HepG2 (cell line): Measurements from ENCODE around the gene TWNK. TPM values are rescaled to one million over a fixed set of nuclear protein-coding genes. Genes with fewer than 3 reads are reported as not detected.
A peak's percentile ranks its signal among the peaks of the same experiment; 100 is the strongest.

ENCODE experiments used
- ATAC-seq: fragments of 200-7000 bp; cut with Tn5 transposase; 3 replicates; pipeline ENCODE4 v1.9.1; 2020; ENCODE audit warnings: mild to moderate bottlenecking, moderate library complexity
- BruUV-seq: library from RNA; stranded (reverse); fragments of 400-500 nt; replicated peaks from 2 replicates; lab custom pipeline; 2021; lab: Mats Ljungman, UMichigan
- CTCF ChIA-PET: fragments of 300-600 bp; formaldehyde crosslinking; extraction: SDS; loops from one replicate; lab custom pipeline; 2021; ENCODE audit warnings: low total read pairs, inconsistent platforms, low intra/inter-chr PET ratio; lab: Yijun Ruan, JAX
- POLR2A ChIA-PET: fragments of 350-600 bp; sonication (Branson Sonifier 250); formaldehyde crosslinking; loops from one replicate; lab custom pipeline; 2020; ENCODE audit warnings: antibody characterized with exemption, inconsistent platforms; lab: Yijun Ruan, JAX
- DNase-seq: peaks from one replicate; pipeline ENCODE4 v3.0.0-alpha.2; 2015; ENCODE audit warnings: low spot score
- FAIRE-seq: peaks from 3 replicates; lab custom pipeline; 2011; peaks lifted over from hg19 to GRCh38; lab: Jason Lieb, UNC
- H2AFZ ChIP-seq: one replicate; pipeline ENCODE4 v1.6.1; 2011; ENCODE audit warnings: low read length, inconsistent platforms
- H3K27ac ChIP-seq: fragments of 300-600 bp; 3 replicates; pipeline ENCODE4 v1.8.0; 2011; ENCODE audit warnings: mixed run types, mild to moderate bottlenecking, mixed read lengths, low read length, inconsistent platforms; ENCODE audit not compliant: insufficient read depth; ENCODE audit errors: extremely low read length
- H3K27me3 ChIP-seq, 2 experiments: fragments of 200-600 bp in 1 of 2; 2 replicates in 1 of 2; 3 replicates in 1 of 2; pipeline versions ENCODE4 v1.6.0 to v1.8.0; 2011; ENCODE audit warnings: low read length in 2 of 2, mild to moderate bottlenecking in 2 of 2, moderate library complexity in 2 of 2, inconsistent platforms in 1 of 2; ENCODE audit not compliant: insufficient read depth in 2 of 2, control insufficient read depth in 1 of 2
- H3K36me3 ChIP-seq, 2 experiments: fragments of 200-600 bp in 1 of 2; replicated peaks in 1 of 2; 2 replicates in 1 of 2; 3 replicates in 1 of 2; pipeline versions ENCODE4 v1.5.1 to v1.8.0; 2011; ENCODE audit warnings: low read length in 2 of 2, inconsistent platforms in 1 of 2; ENCODE audit not compliant: insufficient read depth in 2 of 2, control insufficient read depth in 1 of 2
- H3K4me1 ChIP-seq: 2 replicates; pipeline ENCODE4 v1.5.1; 2012; ENCODE audit warnings: low read length, inconsistent platforms; ENCODE audit not compliant: insufficient read depth
- H3K4me2 ChIP-seq: 2 replicates; pipeline ENCODE4 v1.6.0; 2011; ENCODE audit warnings: low read depth, low read length, inconsistent platforms
- H3K4me3 ChIP-seq, 3 experiments: fragments of 200-600 bp in 1 of 3; sonication (generic), shearing (Covaris generic) in 1 of 3; replicated peaks in 1 of 3; 2 replicates each; pipeline ENCODE4 v1.5.1; 2011 to 2016; ENCODE audit warnings: low read length in 3 of 3, inconsistent platforms in 2 of 3, low read depth in 2 of 3, mild to moderate bottlenecking in 2 of 3, control low read depth in 1 of 3, mixed read lengths in 1 of 3; ENCODE audit not compliant: insufficient read depth in 1 of 3
- H3K79me2 ChIP-seq: one replicate; pipeline ENCODE4 v1.6.1; 2011; ENCODE audit warnings: low read length, inconsistent platforms; ENCODE audit not compliant: insufficient read depth
- H3K9ac ChIP-seq: 2 replicates; pipeline ENCODE4 v1.6.0; 2011; ENCODE audit warnings: mild to moderate bottlenecking, low read depth, low read length, inconsistent platforms; ENCODE audit not compliant: insufficient read depth
- H3K9me3 ChIP-seq: 2 replicates; pipeline ENCODE4 v1.5.1; 2012; ENCODE audit warnings: mild to moderate bottlenecking, low read length
- H4K20me1 ChIP-seq: 2 replicates; pipeline ENCODE4 v1.6.0; 2011; ENCODE audit warnings: inconsistent platforms, mild to moderate bottlenecking, low read length, moderate library complexity; ENCODE audit not compliant: insufficient read depth
- CCDC6 ChIP-seq: sonication (generic); formaldehyde crosslinking; IDR thresholded peaks from 2 replicates; pipeline ENCODE4 v1.8.1; 2022; ENCODE audit warnings: mild to moderate bottlenecking, missing genetic modification reagents, moderate library complexity
- CENPT ChIP-seq: sonication (generic); formaldehyde crosslinking; IDR thresholded peaks from 2 replicates; pipeline ENCODE4 v1.8.0; 2022; ENCODE audit warnings: low read depth, mild to moderate bottlenecking, moderate library complexity, missing genetic modification reagents
- FOSL2 ChIP-seq: sonication (generic); formaldehyde crosslinking; IDR thresholded peaks from 2 replicates; pipeline ENCODE4 v1.4.0; 2020; ENCODE audit warnings: missing genetic modification reagents
- GMEB2 ChIP-seq: IDR thresholded peaks from 2 replicates; pipeline ENCODE4 v1.6.1; 2016; ENCODE audit warnings: missing biosample characterization, missing genetic modification reagents, low read depth
- KAT7 ChIP-seq: IDR thresholded peaks from 2 replicates; pipeline ENCODE4 v1.6.1; 2018; ENCODE audit warnings: borderline replicate concordance, missing compliant biosample characterization
- MIER2 ChIP-seq: IDR thresholded peaks from 2 replicates; pipeline ENCODE4 v1.6.1; 2016; ENCODE audit warnings: missing biosample characterization, missing genetic modification reagents
- SAP130 ChIP-seq: IDR thresholded peaks from 2 replicates; pipeline ENCODE4 v1.6.1; 2016; ENCODE audit warnings: low read depth
- SP2 ChIP-seq: sonication (generic); formaldehyde crosslinking; IDR thresholded peaks from 2 replicates; pipeline ENCODE4 v1.5.1; 2020; ENCODE audit warnings: mild to moderate bottlenecking, missing genetic modification reagents
- SP5 ChIP-seq: IDR thresholded peaks from 2 replicates; pipeline ENCODE4 v1.6.1; 2016; ENCODE audit warnings: low read depth, borderline replicate concordance
- SRSF9 ChIP-seq: fragments of 200-400 bp; formaldehyde crosslinking; IDR thresholded peaks from 2 replicates; pipeline ENCODE4 v1.6.1; 2018; ENCODE audit warnings: borderline replicate concordance, mild to moderate bottlenecking, low read depth, low read length; ENCODE audit not compliant: insufficient read depth, poor library complexity, severe bottlenecking
- ZNF629 ChIP-seq: sonication (generic); formaldehyde crosslinking; conservative IDR thresholded peaks from 2 replicates; pipeline ENCODE4 v1.5.0; 2020; ENCODE audit warnings: missing genetic modification reagents
- ZSCAN31 ChIP-seq: sonication (generic); formaldehyde crosslinking; IDR thresholded peaks from 2 replicates; pipeline ENCODE4 v1.5.0; 2020; ENCODE audit warnings: low read depth, mild to moderate bottlenecking, missing genetic modification reagents
- ZSCAN5A ChIP-seq: sonication (generic); formaldehyde crosslinking; IDR thresholded peaks from 2 replicates; pipeline ENCODE4 v1.8.0; 2022; ENCODE audit warnings: mild to moderate bottlenecking, missing genetic modification reagents, borderline replicate concordance
- WGBS: methylation state at CpG from one replicate; pipeline ENCODE4 v1.1.6; 2017; ENCODE audit warnings: low lambda C conversion rate; 5-methylcytosine and 5-hydroxymethylcytosine counted together
- in situ Hi-C: cut with HindIII; loops from 2 replicates; pipeline ENCODE4 v1.10.0; 2017; ENCODE audit warnings: low pct_unique_long_range_greater_than_20kb; ENCODE audit not compliant: extremely low pct_ligation_motif_present
- intact Hi-C: fragments of 100-400 bp; cut with micrococcal nuclease; formaldehyde crosslinking; loops from one replicate; pipeline ENCODE4 v1.10.0; 2022; ENCODE audit not compliant: unreplicated experiment
- polyA plus RNA-seq, 8 experiments: library from polyadenylated mRNA; depleted of rRNA in 3 of 8; stranded (reverse) in 7 of 8; unstranded in 1 of 8; fragments of >200 nt; fragmentation: Illumina TruSeq in 4 of 8; extraction: Trizol in 4 of 8; gene quantifications; 2 replicates each; pipeline versions ENCODE4 v1.2.1 to v1.2.3, GENCODE V29; 2011 to 2016; ENCODE audit warnings: low read depth in 4 of 8, missing spikeins in 1 of 8, mixed read lengths in 1 of 8; ENCODE audit not compliant: insufficient read depth in 1 of 8
- total RNA-seq, 5 experiments: library from RNA; depleted of rRNA; stranded (reverse); fragments of >200 nt; fragmentation: Illumina TruSeq; extraction: Trizol; gene quantifications; 2 replicates each; pipeline ENCODE4 v1.2.3, GENCODE V29; 2016; ENCODE audit warnings: low read depth in 1 of 5
- TF ChIP-seq, protein P1 (sequence below): sonication (generic); formaldehyde crosslinking; IDR thresholded peaks from 2 replicates; pipeline ENCODE4 v1.4.0; 2020; ENCODE audit warnings: missing genetic modification reagents, mild to moderate bottlenecking, borderline replicate concordance
- TF ChIP-seq, protein P2 (sequence below): sonication (generic); formaldehyde crosslinking; IDR thresholded peaks from 2 replicates; pipeline ENCODE4 v1.8.0; 2022; ENCODE audit warnings: missing genetic modification reagents, low read depth, mild to moderate bottlenecking, borderline replicate concordance

Gene TWNK
- total and polyA plus RNA-seq, 2 of the 13 experiments (the other 11 are each of a cell fraction or from before 2014, with no cell fraction given) = 10.7 to 16.5 TPM

DNA sequence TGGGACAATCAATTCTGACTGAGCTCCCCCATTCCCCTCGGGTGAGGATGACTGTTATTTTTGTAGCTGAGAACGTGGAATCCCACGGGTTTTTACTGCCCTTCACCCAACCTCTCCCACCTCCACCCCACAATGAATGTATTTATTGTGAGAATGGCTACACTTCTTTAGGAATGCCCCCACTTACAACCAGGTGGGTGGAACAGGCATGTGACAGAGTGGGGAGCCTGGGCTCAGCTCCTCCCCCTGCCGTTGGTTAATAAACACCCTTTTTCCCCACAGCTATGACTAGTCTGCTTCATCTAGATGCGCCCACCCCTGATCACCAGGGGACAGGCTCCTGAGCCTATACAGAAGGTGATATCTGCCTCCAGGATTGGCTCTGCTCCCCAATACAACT lies 2.0 kb upstream of the TWNK start (continued):
- TF ChIP-seq, protein P1, sequence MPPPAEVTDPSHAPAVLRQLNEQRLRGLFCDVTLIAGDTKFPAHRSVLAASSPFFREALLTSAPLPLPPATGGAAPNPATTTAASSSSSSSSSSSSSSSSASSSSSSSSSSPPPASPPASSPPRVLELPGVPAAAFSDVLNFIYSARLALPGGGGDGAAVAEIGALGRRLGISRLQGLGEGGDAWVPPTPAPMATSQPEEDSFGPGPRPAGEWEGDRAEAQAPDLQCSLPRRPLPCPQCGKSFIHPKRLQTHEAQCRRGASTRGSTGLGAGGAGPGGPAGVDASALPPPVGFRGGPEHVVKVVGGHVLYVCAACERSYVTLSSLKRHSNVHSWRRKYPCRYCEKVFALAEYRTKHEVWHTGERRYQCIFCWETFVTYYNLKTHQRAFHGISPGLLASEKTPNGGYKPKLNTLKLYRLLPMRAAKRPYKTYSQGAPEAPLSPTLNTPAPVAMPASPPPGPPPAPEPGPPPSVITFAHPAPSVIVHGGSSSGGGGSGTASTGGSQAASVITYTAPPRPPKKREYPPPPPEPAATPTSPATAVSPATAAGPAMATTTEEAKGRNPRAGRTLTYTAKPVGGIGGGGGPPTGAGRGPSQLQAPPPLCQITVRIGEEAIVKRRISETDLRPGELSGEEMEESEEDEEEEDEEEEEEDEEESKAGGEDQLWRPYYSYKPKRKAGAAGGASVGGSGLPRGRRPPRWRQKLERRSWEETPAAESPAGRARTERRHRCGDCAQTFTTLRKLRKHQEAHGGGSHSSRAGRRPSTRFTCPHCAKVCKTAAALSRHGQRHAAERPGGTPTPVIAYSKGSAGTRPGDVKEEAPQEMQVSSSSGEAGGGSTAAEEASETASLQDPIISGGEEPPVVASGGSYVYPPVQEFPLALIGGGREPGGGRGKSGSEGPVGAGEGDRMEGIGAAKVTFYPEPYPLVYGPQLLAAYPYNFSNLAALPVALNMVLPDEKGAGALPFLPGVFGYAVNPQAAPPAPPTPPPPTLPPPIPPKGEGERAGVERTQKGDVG (CRISPR knock-in tag) = no peak
- TF ChIP-seq, protein P2, sequence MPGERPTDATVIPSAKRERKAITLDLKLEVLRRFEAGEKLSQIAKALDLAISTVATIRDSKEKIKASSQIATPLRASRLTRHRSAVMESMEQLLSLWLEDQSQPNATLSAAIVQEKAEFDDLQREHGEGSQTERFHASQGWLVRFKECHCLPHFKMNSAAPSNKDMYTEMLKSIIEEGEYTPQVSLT (CRISPR knock-in tag) = no peak
- peak; percentile 19; the same call in 1 of the 2 replicates for TF ChIP-seq SAP130 (CRISPR knock-in tag)
- TF ChIP-seq SP2 = no peak
- TF ChIP-seq CENPT = no peak
- TF ChIP-seq CCDC6 (CRISPR knock-in tag) = 0 out of 2 replicates have a peak, but pooled peaks have one; percentile 46
- TF ChIP-seq ZSCAN31 (CRISPR knock-in tag) = no peak
- TF ChIP-seq SP5 = peak; percentile 48; the same call in 1 of the 2 replicates
- TF ChIP-seq SRSF9 = no peak
- TF ChIP-seq FOSL2 = 0 out of 2 replicates have a peak, but pooled peaks have one; percentile 8

DNA sequence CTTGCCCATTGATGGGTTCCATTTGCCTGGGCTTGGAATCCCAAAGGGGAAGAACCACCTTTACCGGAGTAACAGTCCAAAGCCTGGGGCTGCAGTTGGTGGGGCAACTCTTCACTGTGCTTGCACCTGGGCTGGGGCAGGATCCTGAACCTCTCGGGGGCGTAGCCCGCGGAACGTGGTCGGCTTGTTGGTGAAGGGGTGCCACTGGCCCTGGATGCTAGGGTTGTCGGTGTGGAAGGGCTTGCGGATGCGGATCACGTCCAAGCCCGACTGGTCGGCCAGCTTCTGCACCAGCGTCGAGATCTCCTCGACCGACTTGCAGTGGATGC lies 756 bp upstream of the TWNK start:
- peak; percentile 5 for ATAC-seq
- BruUV-seq = TSS peak; percentile 92
- CTCF ChIA-PET = no interaction called here
- DNase-seq = no peak
- POLR2A ChIA-PET = interaction anchor here (0.7 to 23.0 kb wide), 5 partner anchors 11 to 105 kb away, joined by 3 to 277 read pairs (median 4); partner anchors contain the start of genes LZTS2 and SEMA4G
- intact Hi-C loops (no loop called here), in situ Hi-C loops (no loop called here)
- Histone ChIP-seq H3K27me3 (no peaks in the 10 kb centered on the region; a peak in 1 of 5 replicates), H3K79me2 (peaks cover 50% of the 10 kb centered on the region), H3K4me3 (peak overlapping the region; percentile 77 to 96 (median 91)), H3K36me3 (peaks cover 15 to 58% of the 10 kb centered on the region in 2 experiments), H3K27ac (peak overlapping the region; percentile 83), H2AFZ (no peak overlapping the region), H3K4me1 (peaks cover 53% of the 10 kb centered on the region), H3K9ac (peak overlapping the region; percentile 83), H3K4me2 (peak overlapping the region; percentile 97), H4K20me1 (no peaks in the 10 kb centered on the region), H3K9me3 (no peaks in the 10 kb centered on the region)
- no peak for FAIRE-seq
- 0% methylated on average over 1 of the region's 17 CpGs for WGBS
- TF ChIP-seq MIER2 (CRISPR knock-in tag) = 0 out of 2 replicates have a peak, but pooled peaks have one; percentile 5
- TF ChIP-seq GMEB2 = no peak
- 0 out of 2 replicates have a peak, but pooled peaks have one; percentile 23 for TF ChIP-seq KAT7 (CRISPR knock-in tag)
- TF ChIP-seq ZSCAN5A (CRISPR knock-in tag) = 0 out of 2 replicates have a peak, but pooled peaks have one; percentile 53
- 0 out of 2 replicates have a peak, but pooled peaks have one; percentile 4 for TF ChIP-seq ZNF629 (CRISPR knock-in tag)
